HG03280 (cell line): ENCODE data around the gene PCCA.

Experiments used
- ATAC-seq: cut with Tn5 transposase; IDR thresholded peaks from one replicate; pipeline ENCODE4 v1.9.1; 2021; ENCODE audit warnings: mild to moderate bottlenecking, moderate library complexity; ENCODE audit not compliant: unreplicated experiment

The PCCA gene

GRCh38 chr13:100451923-100452322 lies 363.0 kb downstream of the PCCA start:
- ATAC-seq: no peak

- ATAC-seq: no peak
These were observed 366.0 kb downstream of the PCCA start for GRCh38 chr13:100454876-100455275.

- no peak for ATAC-seq
These were observed 369.8 kb downstream of the PCCA start for GRCh38 chr13:100458673-100459072.

- ATAC-seq: no peak
These were observed 370.9 kb downstream of the PCCA start for GRCh38 chr13:100459747-100460146.

GRCh38 chr13:100460266-100460665 lies 371.4 kb downstream of the PCCA start:
- no peak for ATAC-seq

GRCh38 chr13:100460791-100461190 lies 371.9 kb downstream of the PCCA start:
- no peak for ATAC-seq

GRCh38 chr13:100461309-100462030 lies 372.6 kb downstream of the PCCA start:
- ATAC-seq: no peak

GRCh38 chr13:100464006-100464405 lies 375.1 kb downstream of the PCCA start:
- no peak for ATAC-seq

- no peak for ATAC-seq
These were observed 376.7 kb downstream of the PCCA start for GRCh38 chr13:100465558-100465957.

GRCh38 chr13:100470866-100471505 lies 382.1 kb downstream of the PCCA start:
- ATAC-seq: no peak

- ATAC-seq: no peak
These were observed 384.2 kb downstream of the PCCA start for GRCh38 chr13:100473087-100473486.

GRCh38 chr13:100473501-100474044 lies 384.7 kb downstream of the PCCA start:
- ATAC-seq: no peak

- ATAC-seq: no peak
These were observed 388.1 kb downstream of the PCCA start for GRCh38 chr13:100476963-100477362.

GRCh38 chr13:100478107-100478809 lies 389.4 kb downstream of the PCCA start:
- ATAC-seq: no peak

GRCh38 chr13:100480676-100481075 lies 391.8 kb downstream of the PCCA start:
- ATAC-seq: no peak

- ATAC-seq: no peak
These were observed 394.2 kb downstream of the PCCA start for GRCh38 chr13:100483139-100483538.

GRCh38 chr13:100483841-100484381 lies 395.0 kb downstream of the PCCA start:
- ATAC-seq: no peak

GRCh38 chr13:100484702-100485101 lies 395.8 kb downstream of the PCCA start:
- ATAC-seq: no peak

- ATAC-seq: no peak
These were observed 396.4 kb downstream of the PCCA start for GRCh38 chr13:100485265-100485664.

- no peak for ATAC-seq
These were observed 401.8 kb downstream of the PCCA start for GRCh38 chr13:100490692-100491091.

- no peak for ATAC-seq
These were observed 402.4 kb downstream of the PCCA start for GRCh38 chr13:100491164-100491842.
